ENCODE data around the gene HNRNPA0.
A peak's percentile ranks its signal among the peaks of the same experiment; 100 is the strongest.

HNRNPA0 gene

DNA sequence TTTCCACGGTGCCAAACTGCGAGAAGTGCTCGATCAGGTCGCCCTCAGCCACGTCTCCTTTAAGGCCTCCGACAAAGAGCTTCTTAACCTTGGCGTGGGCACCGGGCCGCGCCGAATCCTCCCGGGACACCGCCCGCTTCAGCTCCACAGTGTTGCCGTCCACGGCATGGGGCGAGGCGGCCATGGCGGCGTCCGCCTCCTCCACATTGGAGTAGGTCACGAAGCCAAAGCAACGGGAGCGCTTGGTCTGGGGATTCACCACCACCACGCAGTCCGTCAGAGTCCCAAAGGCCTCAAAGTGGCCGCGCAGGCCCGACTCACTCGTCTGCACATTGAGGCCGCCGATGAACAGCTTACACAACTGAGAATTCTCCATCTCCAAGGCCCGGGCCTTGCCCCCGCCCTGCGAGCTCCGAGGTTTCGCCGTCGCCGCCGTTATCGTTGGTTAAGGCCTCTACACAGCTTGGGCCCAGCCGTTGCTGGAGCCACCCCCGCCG is 424 bp downstream of the HNRNPA0 start:
- no peak for DNase-seq

DNA sequence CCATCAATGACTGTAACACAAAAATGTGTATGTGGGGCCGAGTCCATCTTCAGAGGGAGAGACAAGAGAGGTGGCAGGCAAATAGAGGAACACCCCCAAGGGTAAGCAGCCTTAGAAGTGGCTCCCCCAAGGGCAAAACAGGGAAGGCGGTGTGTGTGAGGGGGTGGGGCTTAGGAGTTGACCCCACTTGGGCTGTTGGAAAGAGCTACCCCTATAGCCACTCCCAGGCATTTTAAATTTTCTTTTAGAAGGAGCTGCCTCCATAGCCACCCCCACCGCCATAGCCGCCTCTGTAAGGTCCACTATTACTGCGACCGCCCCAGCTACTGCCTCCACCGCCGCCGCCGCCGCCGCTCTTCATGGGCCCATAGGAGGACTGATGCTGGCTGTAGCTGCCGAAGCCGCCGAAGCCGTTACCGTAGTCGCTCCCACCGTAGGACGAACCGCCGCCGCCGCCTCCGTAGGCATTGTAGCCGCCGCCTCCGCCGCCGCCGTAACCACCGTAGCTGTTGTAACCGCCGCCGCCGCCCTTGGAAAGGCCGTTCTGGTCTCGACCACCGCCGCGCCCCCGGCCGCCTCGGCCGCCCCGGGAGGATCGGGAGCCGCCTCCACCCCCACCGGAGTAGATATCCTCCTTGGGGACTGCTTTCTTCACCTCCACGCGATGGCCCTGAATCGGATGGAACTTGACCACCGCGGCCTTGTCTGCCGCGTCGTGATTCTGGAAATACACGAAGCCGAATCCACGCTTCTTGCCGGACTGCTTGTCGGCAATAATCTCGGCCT is 1.1 kb downstream of the HNRNPA0 start:
- peak in 1 of 2 donors; percentile 39 for DNase-seq

DNA sequence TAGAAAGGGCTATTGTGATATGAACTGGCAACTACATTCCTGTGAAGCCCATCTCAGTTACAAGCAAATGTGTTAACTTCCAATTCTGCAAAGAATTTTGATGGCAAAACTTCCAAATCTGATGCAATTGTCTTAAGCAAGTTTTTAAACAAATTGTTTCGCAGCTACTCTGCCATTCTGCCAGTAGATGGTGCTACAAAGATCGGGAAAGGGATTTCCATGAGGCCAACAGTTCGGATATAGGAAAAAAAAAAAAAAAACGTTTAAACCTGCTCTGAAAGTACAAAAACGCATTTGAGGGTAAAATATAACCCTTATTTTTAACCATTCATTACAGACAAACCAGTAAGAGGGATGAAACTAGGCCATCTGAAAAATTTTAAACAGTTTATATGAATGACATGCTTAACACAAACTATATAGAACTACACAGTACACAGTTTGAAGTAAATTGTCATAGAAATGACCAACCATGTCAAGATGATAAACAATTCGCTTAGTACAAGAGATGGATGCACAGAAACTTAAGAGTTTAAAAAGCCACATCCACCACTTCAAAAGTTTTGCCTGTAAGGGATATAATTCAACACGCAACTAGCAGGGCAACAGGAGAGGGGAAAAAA is 2.2 kb downstream of the HNRNPA0 start:
- DNase-seq: no peak

DNA sequence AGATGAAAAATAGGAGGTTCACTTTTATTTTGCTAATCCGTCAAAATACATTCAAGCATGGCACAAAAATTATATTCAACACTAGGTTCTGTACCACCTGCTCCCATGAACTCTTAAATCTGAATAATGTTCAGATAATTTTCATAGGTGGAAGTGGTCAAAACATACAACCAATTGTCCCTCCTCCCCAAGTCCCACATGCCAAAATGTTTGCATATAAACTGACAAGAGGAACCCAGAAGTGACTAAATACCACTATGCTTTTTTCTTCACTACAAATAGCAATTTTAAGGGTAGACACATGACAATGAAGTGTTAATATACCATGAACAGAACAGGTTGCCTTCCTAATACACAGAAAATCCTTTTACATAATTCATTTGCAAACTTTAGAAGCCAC is 3.7 kb downstream of the HNRNPA0 start:
- DNase-seq: no peak

DNA sequence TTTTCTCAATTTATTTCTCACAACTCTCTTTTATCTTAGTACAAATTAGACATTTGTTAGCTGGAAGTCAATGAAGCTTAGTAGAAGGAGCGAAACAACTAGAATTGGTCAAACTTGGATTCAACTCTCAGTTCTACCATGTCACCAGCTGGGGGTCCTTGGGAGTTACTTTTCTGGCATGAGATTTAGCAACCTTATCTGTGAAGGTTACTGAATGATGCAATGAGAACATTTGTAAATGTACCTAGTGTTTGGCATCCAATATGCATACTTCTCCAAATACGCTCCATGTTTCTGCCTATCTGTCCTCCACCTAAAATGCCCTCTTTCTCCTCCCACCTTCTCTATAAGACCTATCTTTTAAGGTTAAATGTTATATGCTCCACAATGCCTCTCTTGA is 6.3 kb downstream of the HNRNPA0 start:
- DNase-seq: no peak

DNA sequence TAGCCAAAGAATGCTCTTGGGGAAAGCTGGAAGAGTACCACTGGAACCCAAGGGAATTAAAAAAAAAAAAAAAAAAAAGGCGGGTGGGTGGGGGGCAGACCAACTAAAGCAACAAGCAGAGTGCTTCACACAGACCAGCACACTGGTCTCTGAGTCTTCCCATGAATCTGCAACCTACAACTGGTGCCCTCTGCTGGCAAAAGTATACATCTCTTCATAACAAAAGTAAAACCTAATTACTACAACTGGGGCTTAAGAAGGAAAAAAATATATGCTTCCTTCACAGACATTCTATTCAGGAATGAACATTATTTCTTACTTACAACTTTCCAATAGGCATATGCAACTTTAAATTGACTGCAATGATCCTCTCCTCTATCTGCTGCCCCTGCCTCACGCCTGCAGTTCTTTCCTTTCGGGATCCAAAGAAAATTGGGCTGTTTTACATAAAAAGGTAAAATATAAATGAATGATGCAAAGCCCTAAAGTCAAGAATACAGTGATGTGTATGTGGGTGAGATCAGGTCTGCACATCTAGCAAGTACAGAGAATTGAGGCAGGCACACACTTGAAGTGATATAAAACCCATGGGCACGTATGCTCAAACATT is 11.0 kb downstream of the HNRNPA0 start:
- peak; percentile 51 to 60 for DNase-seq

DNA sequence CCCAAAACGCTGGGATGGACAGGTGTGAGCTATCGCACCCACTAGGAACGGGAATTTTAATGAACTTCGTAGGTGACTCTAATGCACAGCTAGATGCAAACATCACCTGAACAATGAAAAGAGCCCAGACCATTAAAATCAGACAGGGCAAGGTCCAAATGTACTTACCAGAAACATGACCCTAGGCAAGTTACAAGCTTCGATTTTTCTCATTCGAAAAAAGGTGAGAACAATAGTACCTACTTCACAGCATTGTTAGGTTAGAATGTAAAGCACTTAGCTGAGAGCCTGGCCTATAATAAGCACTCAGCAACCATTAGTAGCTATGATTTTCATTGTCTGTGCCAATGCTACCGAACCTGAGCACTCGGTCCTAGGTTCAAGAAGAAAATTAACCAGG is 12.4 kb downstream of the HNRNPA0 start:
- no peak for DNase-seq

DNA sequence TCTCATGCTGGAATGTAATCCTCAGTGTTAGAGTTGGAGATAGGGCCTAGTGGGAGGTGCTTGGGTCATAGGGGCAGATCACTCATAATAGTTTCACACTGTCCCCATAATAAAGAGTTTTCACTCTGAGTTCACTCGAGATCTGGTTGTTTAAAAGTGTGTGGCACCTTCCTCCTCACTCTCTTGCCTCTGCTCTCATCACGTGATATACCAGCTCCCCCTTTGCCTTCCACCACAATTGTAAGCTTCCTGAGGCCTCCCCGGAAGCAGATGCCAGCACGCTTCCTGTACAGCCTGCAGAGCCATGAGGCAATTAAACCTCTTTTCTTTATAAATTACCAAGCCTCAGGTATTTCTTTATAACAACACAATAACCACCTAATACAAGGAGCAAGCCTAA is 14.4 kb downstream of the HNRNPA0 start:
- no peak for DNase-seq

DNA sequence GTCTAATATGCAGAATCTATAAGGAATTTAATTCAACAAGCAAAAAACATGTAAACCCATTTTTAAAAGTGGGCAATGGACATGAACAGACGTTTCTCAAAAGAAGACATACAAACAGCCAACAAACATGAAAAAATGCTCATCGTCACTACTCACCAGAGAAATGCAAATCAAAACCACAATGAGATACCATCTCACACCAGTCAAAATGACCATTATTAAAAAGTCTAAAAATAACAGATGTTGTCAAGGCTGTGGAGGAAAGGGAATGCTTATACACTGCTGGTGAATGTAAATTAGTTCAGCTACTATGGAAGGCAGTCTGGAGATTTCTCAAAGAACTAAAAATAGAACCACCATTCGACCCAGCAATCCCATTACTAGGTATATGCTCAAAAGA is 15.2 kb downstream of the HNRNPA0 start:
- DNase-seq: no peak

DNA sequence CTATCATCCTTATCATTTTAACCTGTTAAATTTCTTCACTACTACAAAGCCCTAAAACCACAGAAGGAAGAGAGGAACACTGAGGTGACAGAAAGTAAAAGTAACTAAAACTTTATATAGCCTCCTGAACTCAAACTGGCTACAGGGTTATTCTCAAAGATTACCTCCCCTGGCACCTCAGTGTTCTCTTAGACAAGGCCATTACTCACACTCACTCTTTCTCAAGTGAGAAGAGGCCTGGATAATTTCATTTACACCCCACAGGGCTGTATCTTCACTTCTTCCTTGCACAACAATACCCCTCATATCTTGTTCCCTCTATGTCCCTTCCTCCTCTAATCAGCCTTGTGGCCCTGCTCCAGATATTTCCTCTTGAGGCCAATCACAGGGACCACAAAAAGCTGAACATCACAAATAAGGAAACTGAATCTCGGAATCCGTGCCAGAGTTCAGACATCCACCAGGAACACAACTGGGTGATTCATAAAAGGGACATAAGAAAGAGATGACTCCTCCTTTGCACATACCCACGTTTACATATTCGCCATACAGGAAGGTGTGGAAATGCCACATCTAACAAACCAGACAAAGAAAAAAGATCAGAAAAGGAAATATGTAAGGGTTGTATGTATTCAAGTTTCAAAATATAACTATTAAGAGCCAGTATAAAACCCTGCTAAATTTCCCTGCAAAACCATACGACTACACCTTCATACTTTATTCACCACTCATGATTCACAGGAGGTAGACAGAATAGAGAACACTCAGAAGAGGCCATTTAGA is 16.6 kb downstream of the HNRNPA0 start:
- DNase-seq: no peak

DNA sequence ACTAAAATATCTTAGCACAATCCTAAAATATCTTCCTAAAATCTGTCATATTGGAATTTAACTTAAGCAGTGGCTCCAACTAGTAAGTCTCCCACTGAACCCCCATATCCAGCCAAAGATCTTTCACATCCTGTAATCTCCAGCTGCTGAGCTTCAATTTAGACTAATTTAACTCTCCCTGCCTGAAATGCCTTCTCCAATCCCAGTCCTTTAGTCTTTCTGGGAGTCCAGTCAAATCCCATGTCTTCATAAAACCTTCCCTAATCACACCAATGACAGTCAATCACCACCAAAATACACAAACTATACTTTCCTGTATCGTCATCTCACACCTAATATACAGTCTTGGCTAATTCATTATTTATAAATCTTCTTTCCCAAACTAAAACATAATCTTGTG is 17.7 kb downstream of the HNRNPA0 start:
- DNase-seq: no peak

DNA sequence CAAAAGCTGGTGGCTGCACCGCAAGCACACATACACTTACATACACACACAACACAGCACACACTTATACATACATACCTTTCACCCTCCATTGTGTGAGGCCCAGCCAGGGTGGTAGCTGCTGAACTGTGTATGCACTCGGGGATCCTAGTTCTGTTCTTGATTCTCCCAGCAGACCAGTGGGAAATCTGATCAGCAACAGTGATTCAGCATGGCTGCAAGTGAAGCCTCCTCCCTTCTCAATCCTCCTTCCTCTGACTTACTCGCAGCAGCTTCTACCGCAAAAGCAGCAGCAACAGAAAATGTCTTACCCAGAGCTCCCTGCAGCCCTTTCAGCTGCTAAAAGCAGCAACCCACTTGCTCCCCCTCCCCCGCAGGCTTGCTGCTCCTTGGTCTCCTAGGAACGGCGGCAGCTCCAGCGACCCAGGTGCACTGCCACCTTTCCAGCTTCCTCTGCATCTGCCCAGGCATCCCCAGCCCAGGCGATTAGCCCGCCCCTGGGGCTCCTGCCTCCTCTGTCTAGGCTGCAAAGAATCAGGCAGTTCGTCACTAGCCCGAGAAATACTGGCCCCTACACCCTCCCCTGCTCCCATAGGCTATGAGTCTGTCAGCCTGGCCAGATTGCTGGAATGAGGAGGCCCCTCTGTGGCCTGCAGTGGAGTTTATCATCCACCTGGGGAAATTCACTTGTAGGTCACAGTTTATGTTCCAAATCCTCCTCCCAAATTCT is 18.4 kb downstream of the HNRNPA0 start, which contains the start of gene KLHL3:
Gene KLHL3 (minus strand): TSS at position 535 of the 730 bp plus-strand sequence. CDS start 443 bp downstream, at position 92.
- DNase-seq: no peak

DNA sequence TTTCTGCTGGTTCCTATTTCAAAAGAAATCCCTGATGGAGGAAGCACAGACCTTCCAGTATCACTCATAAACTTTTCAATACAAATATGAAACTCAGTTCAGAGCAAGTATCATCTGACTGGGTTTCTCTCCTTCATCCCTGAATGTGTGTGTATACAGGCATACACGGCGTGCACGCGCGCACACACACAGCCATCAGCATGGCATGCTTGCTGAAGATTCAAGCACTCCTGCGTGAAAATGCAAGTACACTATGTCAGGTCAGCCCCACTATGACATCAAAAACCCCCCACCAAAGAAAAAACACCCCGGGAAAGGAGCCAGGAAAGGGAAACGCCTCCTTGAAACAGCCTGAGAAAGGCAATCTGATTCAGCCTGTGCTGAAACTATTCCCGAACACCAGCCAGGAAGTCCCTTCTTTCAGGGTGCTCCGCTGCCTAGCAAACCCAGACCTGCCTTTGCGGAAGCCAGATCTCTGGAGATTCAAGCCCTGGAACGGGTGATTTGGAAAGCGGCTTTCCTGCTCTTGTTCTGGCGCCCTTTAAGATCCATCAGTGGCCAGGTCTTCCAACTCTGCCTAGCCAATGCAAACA is 19.1 kb downstream of the HNRNPA0 start:
- DNase-seq: no peak

DNA sequence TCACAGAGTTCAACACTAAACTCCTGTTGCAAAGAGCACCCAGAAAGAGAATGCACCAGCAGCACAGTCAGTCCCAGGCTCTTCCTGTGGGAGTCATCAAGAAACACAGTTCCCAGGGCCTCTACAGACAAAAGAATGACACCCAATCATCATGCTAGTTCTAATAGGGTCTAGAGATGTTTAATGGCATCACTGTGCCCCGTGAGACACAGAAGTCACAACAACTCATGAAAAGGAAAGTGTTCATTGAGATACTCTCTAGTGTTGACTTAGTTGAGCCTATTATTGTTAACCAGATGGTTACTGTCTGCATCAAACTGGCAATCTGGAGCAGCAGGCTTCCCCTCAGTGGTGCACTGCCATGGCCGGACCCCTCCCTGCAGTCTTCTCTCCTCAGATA is 19.8 kb downstream of the HNRNPA0 start:
- no peak for DNase-seq

DNA sequence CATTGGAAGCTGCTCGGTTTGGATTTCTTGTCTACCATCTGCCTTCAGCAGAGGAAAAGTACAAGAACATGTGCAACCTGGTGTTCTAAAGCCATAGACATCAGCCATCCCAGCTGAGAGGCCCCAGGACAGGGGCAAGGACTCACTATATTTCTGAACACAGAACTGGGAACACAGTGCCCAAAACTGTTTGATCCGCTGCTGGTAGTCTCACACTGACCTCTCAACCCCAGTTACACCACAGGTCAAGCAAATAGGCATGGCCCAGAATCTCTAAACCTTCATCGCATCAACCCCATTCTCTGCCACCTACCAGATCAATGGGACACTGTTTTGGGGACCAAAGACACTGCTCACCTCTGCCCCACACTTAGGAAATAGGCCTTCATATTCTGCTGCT is 20.2 kb downstream of the HNRNPA0 start:
- DNase-seq: no peak

DNA sequence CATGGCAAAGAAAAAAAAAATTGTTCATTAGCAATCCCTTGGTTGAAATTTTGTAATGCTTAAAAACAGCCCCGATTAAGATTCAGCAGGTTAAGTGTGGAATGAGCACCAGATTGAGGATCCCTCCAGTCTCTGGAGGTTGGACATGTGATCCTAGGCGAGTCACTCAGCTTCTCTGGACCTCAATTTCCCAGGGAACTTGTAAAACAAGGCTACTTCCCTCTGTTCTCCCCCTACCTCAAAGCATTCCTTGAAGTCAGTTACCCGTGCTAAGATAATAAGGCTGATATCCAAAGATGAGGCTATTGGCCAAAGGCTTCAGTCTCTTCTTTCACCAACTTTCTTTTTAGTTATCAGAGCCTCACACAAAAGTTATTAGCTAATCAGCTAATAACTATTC is 21.2 kb downstream of the HNRNPA0 start:
- DNase-seq: no peak

DNA sequence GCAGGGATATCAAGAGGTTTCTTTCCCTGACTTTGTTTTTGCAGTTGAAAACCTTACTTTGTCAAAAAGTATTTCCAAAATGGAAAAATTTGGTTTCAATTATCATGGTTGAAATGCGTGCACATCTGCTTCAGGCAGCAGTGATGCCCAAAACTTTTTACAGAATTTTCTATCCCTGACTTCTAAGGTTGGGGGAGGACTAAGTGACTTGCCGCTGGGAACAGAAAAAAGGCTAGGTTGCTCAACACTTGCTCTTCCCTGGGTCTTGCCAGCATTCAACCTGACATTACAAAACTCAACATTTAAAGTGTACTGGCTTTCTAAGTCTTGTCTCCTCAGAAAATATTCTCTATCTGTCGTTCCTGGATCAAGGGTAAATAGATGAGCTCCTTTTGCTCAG is 23.0 kb downstream of the HNRNPA0 start:
- no peak for DNase-seq

DNA sequence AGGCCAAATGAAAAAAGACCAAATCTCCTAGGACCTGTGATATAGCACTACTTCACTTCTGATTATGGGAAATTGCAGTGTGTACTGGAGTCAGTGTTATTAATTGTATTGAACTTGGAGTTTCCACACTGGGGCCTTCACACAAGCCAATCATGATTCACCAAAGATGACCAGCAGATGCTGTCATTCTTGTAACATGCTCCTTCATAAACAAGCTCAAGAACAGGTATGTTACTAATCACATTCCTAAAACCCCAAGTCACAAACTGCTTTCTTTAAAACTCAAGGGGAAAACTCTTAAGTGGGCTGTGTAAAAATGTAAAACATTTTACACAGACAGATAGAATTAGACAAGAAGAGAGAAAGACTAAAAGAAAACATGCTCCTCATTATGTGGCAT is 23.8 kb downstream of the HNRNPA0 start:
- no peak for DNase-seq

DNA sequence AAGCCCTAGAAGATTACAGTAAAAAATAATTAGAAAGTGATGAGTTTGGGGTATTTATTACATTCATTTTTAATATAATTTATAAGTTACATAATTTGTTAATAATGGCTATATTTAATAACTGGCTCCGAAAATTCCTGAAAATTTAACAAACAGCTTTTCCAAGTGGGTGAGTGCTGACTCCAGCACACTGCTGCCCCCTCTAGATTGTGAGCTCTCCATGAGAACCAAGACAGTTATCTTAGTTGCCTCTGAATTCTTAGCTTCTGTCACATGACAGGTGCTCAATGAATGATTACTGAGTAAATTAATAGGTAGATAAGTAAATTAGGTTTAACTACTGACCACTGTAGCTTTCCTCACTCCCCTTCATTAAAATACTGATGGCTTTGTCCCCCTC is 26.1 kb downstream of the HNRNPA0 start:
- no peak for DNase-seq

DNA sequence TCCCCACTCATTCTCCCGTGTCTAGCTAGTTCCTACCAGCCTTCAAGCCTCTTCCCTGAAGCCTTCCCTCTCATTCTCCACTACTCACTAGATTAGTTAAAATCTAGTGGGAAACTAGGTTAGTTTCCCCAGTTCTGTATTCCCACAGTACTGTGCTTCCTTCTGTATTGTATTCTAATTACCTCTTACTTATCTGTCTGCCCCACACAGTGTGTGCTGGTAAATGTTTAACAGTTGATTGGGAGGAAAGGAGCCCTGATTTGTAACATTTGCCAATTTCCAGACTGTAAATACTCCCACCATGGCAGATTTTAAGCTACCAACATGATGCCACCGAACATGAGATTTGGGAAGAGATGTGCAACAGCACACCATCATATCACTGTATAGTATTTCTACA is 26.5 kb downstream of the HNRNPA0 start:
- DNase-seq: no peak

DNA sequence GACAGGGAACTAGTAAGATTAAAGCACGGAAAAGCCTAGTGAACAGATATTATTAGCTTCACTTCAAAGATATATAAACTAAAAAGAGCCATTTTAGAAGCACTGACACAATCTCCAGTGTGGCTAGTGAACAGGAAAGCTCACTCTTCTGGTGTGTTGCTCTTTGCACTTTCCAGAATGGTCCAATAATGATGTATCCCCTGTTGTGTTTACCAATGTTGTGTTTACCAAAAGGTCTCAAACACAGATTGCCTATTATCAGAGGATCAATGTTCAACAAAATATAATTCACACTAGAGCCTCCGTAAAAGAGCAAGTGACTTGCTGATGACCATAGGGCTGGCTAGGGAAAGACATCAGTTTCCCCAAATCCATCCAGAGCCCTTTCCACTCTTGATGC is 29.9 kb downstream of the HNRNPA0 start:
- DNase-seq: no peak

DNA sequence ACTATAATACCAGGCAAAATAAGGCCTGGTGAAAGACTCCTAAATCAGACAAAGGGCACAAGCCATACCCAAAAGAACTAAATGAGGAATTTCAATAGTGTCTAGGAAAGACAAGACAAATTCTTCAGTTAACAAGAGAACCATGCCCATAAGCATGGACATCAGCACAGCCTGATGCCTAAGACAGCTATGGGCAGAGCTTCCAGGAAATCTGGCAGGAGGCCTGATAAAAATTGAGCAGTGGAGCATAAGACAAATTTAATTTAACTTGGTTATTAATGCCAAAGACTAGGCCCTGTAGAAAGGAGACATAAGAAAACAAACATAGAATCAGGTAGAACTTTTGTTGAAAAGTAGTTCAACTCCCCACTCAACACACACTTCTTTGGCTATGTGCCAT is 35.6 kb downstream of the HNRNPA0 start:
- DNase-seq: no peak

Data from stimulated activated CD4-positive, alpha-beta T cell treated with anti-CD3 and anti-CD28 coated beads, Interleukin-2, amount 100 ng/mL, for 48 hours (primary cell).